Measurements from ENCODE around the gene MYLIP.

MYLIP gene

DNA sequence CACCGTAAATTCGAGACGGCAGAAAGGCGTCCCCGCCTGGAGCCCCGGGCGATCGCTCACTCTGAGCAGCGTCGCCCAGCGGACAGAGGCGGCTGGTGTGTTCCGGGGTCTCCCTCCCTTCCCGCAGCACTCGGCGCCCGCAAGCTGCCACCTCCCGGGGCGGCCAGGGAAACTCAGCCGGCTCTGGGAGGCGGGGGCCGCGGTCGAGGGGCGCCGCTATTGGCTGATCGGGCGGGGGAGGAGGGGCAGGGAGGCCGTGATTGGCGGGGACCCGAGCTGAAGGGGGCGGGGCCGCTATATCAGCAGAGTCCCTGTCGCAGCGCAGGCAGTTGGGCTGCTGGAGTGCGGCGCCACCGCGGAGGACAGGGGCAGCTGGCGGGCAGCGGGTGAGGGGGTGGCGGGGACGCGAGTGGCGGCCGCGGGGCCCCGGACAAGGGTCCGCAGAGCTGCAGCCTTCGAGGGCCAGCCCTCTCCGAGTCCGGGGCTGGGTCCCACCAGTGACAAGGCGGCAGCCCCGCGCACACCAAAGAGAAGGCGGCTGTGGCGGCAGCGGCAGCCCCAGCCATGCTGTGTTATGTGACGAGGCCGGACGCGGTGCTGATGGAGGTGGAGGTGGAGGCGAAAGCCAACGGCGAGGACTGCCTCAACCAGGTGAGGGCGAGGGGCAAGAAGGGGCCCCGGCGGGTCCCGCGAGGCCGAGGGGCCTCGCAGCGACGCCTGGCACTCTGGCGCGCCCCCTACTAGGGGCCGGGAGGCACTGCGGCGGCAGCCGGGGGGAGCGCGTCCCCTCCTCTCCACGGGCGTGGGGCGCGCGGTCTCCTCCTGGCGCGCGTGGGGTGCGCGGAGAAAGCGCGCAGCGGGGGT, at the start of gene MYLIP:
TSS of gene MYLIP (plus strand) at position 328 of the 864 bp plus-strand sequence. CDS start at position 565, 237 bp downstream.
- no peaks in the 10 kb centered on the region for H3K9me3 ChIP-seq (ENCODE audit: low read length)
- H2AFZ ChIP-seq (ENCODE audit: low read depth, low read length) = peak within 1 kb of the TSS; percentile 84
- no peaks in the 10 kb centered on the region for H3K36me3 ChIP-seq (ENCODE audit: insufficient read depth, low read length)
- H3K4me3 ChIP-seq (ENCODE audit: low read length) = peak within 1 kb of the TSS; percentile 94
- H3K27me3 ChIP-seq (ENCODE audit: insufficient read depth, low read length) = peaks cover 5% of the 10 kb centered on the region
- H3K4me1 ChIP-seq (ENCODE audit: insufficient read depth, low read length) = peaks cover 21% of the 10 kb centered on the region

DNA sequence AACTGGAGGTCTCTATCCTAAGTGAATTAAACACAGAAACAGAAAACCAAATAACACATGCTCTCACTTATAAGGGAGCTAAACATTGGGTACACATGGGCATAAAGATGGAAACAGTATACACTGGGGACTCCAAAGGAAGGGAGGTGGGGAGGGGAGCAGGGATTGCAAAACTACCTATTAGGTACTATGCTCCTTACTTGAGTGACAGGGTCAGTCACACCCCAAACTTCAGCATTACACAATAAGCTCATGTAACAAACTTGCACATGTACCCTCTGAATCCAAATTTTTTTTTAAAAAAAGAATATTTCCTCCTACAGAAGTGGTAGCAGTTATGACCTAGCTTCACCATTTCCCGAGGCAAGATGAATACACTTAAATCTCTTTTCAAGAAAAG, 49.5 kb upstream of the MYLIP start:
- Histone ChIP-seq H3K27me3 (ENCODE audit: insufficient read depth, low read length) (peaks cover 4% of the 10 kb centered on the region), H2AFZ (ENCODE audit: low read depth, low read length) (no peak overlapping the region), H3K4me3 (ENCODE audit: low read length) (no peak overlapping the region), H3K36me3 (ENCODE audit: insufficient read depth, low read length) (no peaks in the 10 kb centered on the region), H3K9me3 (ENCODE audit: low read length) (no peaks in the 10 kb centered on the region), H3K4me1 (ENCODE audit: insufficient read depth, low read length) (no peaks in the 10 kb centered on the region)

DNA sequence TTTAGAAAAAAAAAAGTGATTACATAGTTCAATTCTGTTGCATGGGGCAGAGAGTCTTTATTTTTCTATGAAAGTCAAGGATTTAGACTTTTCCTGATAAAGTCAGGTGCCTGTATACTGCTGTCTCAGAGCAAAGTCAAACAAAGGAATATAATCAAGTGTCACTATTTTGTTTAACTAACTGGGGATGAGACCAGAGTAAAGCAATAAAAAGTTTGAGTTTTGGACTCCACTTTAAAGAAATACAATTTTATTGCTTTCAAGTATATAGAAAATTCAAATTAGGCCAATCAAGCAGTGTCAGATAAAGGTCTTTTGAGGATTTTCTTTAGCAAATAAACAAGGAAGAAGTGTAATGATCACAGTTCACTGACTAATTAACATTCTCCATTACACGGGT, 48.7 kb upstream of the MYLIP start:
- H3K4me3 ChIP-seq (ENCODE audit: low read length) = no peak overlapping the region
- H3K9me3 ChIP-seq (ENCODE audit: low read length) = no peaks in the 10 kb centered on the region
- peaks cover 4% of the 10 kb centered on the region for H3K27me3 ChIP-seq (ENCODE audit: insufficient read depth, low read length)
- H2AFZ ChIP-seq (ENCODE audit: low read depth, low read length) = no peak overlapping the region
- no peaks in the 10 kb centered on the region for H3K36me3 ChIP-seq (ENCODE audit: insufficient read depth, low read length)
- no peaks in the 10 kb centered on the region for H3K4me1 ChIP-seq (ENCODE audit: insufficient read depth, low read length)

GRCh38 chr6:16081326-16081725, 47.6 kb upstream of the MYLIP start:
- H3K9me3 ChIP-seq (ENCODE audit: low read length) = no peaks in the 10 kb centered on the region
- no peak overlapping the region for H2AFZ ChIP-seq (ENCODE audit: low read depth, low read length)

GRCh38 chr6:16082361-16082760, 46.5 kb upstream of the MYLIP start:
- H3K9me3 ChIP-seq (ENCODE audit: low read length) = no peaks in the 10 kb centered on the region
- H3K27me3 ChIP-seq (ENCODE audit: insufficient read depth, low read length) = peaks cover 4% of the 10 kb centered on the region
- no peak overlapping the region for H3K4me3 ChIP-seq (ENCODE audit: low read length)
- H2AFZ ChIP-seq (ENCODE audit: low read depth, low read length) = no peak overlapping the region
- no peaks in the 10 kb centered on the region for H3K36me3 ChIP-seq (ENCODE audit: insufficient read depth, low read length)
- no peaks in the 10 kb centered on the region for H3K4me1 ChIP-seq (ENCODE audit: insufficient read depth, low read length)

More at GRCh38 chr6:16081326-16081725, 47.6 kb upstream of the MYLIP start:
- Histone ChIP-seq H3K4me1 (ENCODE audit: insufficient read depth, low read length) (no peaks in the 10 kb centered on the region), H3K4me3 (ENCODE audit: low read length) (no peak overlapping the region), H3K27me3 (ENCODE audit: insufficient read depth, low read length) (peaks cover 4% of the 10 kb centered on the region), H3K36me3 (ENCODE audit: insufficient read depth, low read length) (no peaks in the 10 kb centered on the region)

GRCh38 chr6:16086965-16087364, 41.9 kb upstream of the MYLIP start:
- Histone ChIP-seq H3K4me1 (ENCODE audit: insufficient read depth, low read length) (no peaks in the 10 kb centered on the region), H3K4me3 (ENCODE audit: low read length) (no peak overlapping the region), H2AFZ (ENCODE audit: low read depth, low read length) (no peak overlapping the region), H3K36me3 (ENCODE audit: insufficient read depth, low read length) (no peaks in the 10 kb centered on the region), H3K9me3 (ENCODE audit: low read length) (no peaks in the 10 kb centered on the region), H3K27me3 (ENCODE audit: insufficient read depth, low read length) (peaks cover 4% of the 10 kb centered on the region)

DNA sequence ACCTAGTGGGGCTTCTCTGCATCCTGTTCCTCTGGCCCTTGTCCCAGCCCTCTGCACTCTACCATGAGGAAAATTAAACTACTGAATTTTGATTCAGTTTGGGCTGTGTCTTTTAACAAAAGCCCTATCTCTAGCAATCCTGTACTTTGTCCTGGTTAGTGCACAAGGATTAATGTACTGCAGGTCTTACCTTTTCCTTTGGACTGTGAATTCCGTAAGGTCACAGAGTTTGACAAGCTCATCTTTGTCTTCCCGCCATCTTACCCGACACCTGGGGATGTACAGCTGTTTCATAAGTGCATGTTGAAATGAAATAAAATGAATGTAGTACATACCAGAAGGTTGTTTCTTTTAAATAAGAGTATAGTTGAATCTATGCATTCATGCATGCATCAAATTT, 41.5 kb upstream of the MYLIP start:
- Histone ChIP-seq H3K4me1 (ENCODE audit: insufficient read depth, low read length) (no peaks in the 10 kb centered on the region), H3K4me3 (ENCODE audit: low read length) (no peak overlapping the region), H3K27me3 (ENCODE audit: insufficient read depth, low read length) (peaks cover under 1% of the 10 kb centered on the region), H3K9me3 (ENCODE audit: low read length) (no peaks in the 10 kb centered on the region), H3K36me3 (ENCODE audit: insufficient read depth, low read length) (no peaks in the 10 kb centered on the region), H2AFZ (ENCODE audit: low read depth, low read length) (no peak overlapping the region)

GRCh38 chr6:16088409-16088808, 40.5 kb upstream of the MYLIP start:
- Histone ChIP-seq H2AFZ (ENCODE audit: low read depth, low read length) (no peak overlapping the region), H3K4me3 (ENCODE audit: low read length) (no peak overlapping the region), H3K36me3 (ENCODE audit: insufficient read depth, low read length) (no peaks in the 10 kb centered on the region), H3K4me1 (ENCODE audit: insufficient read depth, low read length) (no peaks in the 10 kb centered on the region), H3K27me3 (ENCODE audit: insufficient read depth, low read length) (peaks cover 2% of the 10 kb centered on the region), H3K9me3 (ENCODE audit: low read length) (no peaks in the 10 kb centered on the region)

DNA sequence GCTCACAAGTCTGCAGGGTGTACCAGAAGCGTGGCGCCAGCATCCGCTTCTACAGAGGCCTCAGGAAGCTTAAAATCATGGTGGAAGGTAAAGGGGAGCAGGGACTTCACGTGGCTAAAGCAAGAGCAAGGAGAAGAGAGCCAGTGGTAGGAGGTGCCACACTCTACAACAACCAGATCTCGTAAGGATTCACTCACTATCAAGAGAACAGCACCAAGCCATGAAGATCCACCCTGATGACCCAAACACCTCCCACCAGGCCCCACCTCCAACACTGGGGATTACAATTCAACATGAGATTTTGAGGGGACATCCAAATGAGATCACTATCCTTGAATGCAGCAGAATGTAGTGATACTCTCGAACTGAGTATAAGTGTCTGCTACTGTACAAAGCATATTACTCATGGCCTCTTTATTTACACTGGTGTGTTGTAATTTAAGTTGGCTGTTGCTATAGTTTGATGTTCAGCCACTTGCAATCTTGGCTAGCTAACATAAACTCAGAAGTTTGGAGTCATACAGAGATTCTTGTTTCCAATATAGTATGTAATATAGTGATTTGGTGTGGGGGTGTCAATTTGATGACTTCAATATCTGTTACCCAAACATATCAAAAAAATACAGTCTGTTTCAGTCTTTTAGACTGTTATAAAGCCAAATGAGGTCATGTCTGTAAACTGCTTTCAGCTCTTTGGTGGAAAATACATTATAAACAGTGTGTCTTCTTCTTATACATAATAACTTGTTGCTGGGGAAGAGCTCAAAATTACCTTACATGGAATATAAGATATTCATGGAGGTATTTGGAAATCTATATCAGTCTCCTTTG, 39.4 kb upstream of the MYLIP start:
- Histone ChIP-seq H3K9me3 (ENCODE audit: low read length) (no peaks in the 10 kb centered on the region), H3K36me3 (ENCODE audit: insufficient read depth, low read length) (no peaks in the 10 kb centered on the region), H3K4me1 (ENCODE audit: insufficient read depth, low read length) (no peaks in the 10 kb centered on the region), H3K4me3 (ENCODE audit: low read length) (no peak overlapping the region), H2AFZ (ENCODE audit: low read depth, low read length) (no peak overlapping the region), H3K27me3 (ENCODE audit: insufficient read depth, low read length) (peaks cover 2% of the 10 kb centered on the region)

DNA sequence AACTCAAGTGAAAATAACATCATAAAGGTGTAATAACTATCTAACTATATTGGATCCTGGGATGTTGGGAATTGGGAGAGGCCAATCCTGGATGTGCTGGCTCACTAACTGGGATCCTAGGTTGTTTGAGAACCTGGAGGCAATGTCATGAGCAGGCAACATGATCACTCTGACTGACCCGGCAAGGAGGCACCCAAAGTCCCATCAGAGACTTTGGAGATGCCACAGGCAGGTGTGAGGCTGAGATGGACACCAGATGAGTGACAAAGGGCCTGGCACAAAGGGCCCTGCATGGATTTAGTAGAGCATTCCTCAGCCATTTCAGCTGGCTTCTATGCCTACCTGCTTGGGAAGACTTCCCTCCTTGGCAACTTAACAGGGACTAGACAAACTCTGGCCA, 38.4 kb upstream of the MYLIP start:
- H3K9me3 ChIP-seq (ENCODE audit: low read length) = no peaks in the 10 kb centered on the region
- H2AFZ ChIP-seq (ENCODE audit: low read depth, low read length) = no peak overlapping the region
- H3K4me1 ChIP-seq (ENCODE audit: insufficient read depth, low read length) = no peaks in the 10 kb centered on the region
- H3K36me3 ChIP-seq (ENCODE audit: insufficient read depth, low read length) = no peaks in the 10 kb centered on the region
- H3K27me3 ChIP-seq (ENCODE audit: insufficient read depth, low read length) = peaks cover 2% of the 10 kb centered on the region
- H3K4me3 ChIP-seq (ENCODE audit: low read length) = no peak overlapping the region

DNA sequence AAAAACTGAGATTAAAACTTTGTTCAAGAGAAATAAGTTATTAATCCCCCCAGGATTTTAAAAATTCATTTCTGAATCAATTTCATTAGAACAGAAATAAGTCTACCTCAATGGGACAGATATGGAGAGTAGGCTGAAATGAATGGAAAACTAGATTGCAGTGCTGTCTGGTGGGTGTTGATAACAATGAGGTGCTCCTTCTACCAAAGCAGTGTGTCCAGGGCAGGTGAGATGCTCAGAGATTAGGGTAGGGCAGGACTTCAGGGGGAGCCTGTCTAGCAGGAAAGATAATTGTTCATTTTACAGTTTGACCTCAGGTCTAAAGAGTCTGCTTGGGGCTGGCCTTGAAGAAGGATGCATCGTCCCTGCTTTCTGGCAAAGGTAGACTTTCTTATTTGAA, 38.0 kb upstream of the MYLIP start:
- H2AFZ ChIP-seq (ENCODE audit: low read depth, low read length) = no peak overlapping the region

DNA sequence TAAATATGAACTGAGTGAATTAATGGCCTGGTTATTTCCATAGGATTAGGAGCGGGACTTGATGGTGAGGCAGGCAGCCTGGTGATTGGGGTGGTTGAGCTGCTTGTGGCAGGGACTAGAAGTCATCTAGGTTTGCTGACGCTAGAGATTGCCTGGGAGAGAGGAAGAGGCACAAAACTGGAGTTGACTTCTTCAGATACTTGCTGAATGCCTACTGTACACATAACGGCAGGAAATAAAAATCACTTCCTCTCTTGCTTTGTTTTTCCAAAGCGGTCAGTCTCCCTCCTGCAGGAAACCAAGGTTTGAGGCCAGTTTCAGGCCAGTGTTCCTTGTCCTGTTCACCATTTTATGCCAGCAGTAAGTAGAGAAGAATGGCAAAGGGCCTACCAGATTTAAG, 36.7 kb upstream of the MYLIP start:
- Histone ChIP-seq H3K4me3 (ENCODE audit: low read length) (no peak overlapping the region), H2AFZ (ENCODE audit: low read depth, low read length) (no peak overlapping the region), H3K9me3 (ENCODE audit: low read length) (no peaks in the 10 kb centered on the region)

More for the DNA sequence above, 38.0 kb upstream of the MYLIP start:
- Histone ChIP-seq H3K9me3 (ENCODE audit: low read length) (no peaks in the 10 kb centered on the region), H3K36me3 (ENCODE audit: insufficient read depth, low read length) (no peaks in the 10 kb centered on the region), H3K4me3 (ENCODE audit: low read length) (no peak overlapping the region), H3K27me3 (ENCODE audit: insufficient read depth, low read length) (peaks cover 2% of the 10 kb centered on the region), H3K4me1 (ENCODE audit: insufficient read depth, low read length) (no peaks in the 10 kb centered on the region)

DNA sequence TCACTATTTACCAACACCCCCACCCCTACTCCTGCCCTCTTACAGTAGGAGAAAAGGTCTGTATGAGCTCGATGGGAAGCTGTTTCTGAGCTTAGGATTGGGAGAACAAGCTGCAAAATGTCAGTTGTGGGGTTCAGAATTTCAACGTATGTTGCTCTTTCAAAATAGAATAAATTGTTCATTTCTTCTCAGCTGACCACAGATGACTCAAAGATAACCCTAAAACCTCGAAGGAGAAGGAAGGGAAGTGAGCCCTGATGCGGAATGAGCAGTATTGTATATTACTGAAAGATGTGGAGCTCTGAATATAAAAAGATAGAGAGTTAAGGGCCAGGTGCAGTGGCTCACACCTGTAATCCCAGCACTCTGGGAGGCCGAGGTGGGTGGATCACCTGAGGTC, 35.9 kb upstream of the MYLIP start:
- Histone ChIP-seq H2AFZ (ENCODE audit: low read depth, low read length) (no peak overlapping the region), H3K27me3 (ENCODE audit: insufficient read depth, low read length) (peaks cover 2% of the 10 kb centered on the region), H3K9me3 (ENCODE audit: low read length) (no peaks in the 10 kb centered on the region), H3K36me3 (ENCODE audit: insufficient read depth, low read length) (no peaks in the 10 kb centered on the region), H3K4me3 (ENCODE audit: low read length) (no peak overlapping the region), H3K4me1 (ENCODE audit: insufficient read depth, low read length) (no peaks in the 10 kb centered on the region)

More for the DNA sequence above, 36.7 kb upstream of the MYLIP start:
- H3K36me3 ChIP-seq (ENCODE audit: insufficient read depth, low read length) = no peaks in the 10 kb centered on the region
- H3K27me3 ChIP-seq (ENCODE audit: insufficient read depth, low read length) = peaks cover 2% of the 10 kb centered on the region
- H3K4me1 ChIP-seq (ENCODE audit: insufficient read depth, low read length) = no peaks in the 10 kb centered on the region

Measured in neuron (in vitro differentiated cells).